B cell (primary cell): ENCODE measurements around the gene PDZD4. TPM values are rescaled to one million over a fixed set of nuclear protein-coding genes. Genes with fewer than 3 reads are reported as not detected.

ENCODE experiments used
- ATAC-seq: fragments of 200-7000 bp; cut with Tn5 transposase; one replicate; pipeline ENCODE4 v1.10.0; 2021; ENCODE audit warnings: low read depth, mild to moderate bottlenecking, moderate number of reproducible peaks, moderate library complexity
- CTCF ChIA-PET: fragments of 350-600 bp; sonication (Branson Sonifier 250); formaldehyde crosslinking; loops from one replicate; lab custom pipeline; 2021; ENCODE audit warnings: antibody characterized with exemption, inconsistent platforms; lab: Charles Lee
- POLR2A ChIA-PET: fragments of 350-600 bp; sonication (Branson Sonifier 250); formaldehyde crosslinking; loops from one replicate; lab custom pipeline; 2021; ENCODE audit warnings: antibody characterized with exemption; lab: Charles Lee
- DNase-seq: peaks from one replicate; pipeline ENCODE4 v3.0.0; 2013
- H2AFZ ChIP-seq: 2 replicates; pipeline ENCODE4 v1.6.1; 2012; ENCODE audit warnings: mild to moderate bottlenecking, low read depth, low read length; ENCODE audit not compliant: insufficient read depth, poor library complexity, severe bottlenecking
- H3K27ac ChIP-seq, 2 donors: 1 replicate in 1 of 2; 2 replicates in 1 of 2; pipeline ENCODE4 v1.5.1; 2012 to 2013; ENCODE audit warnings: low read length in 2 of 2, mild to moderate bottlenecking in 2 of 2, moderate library complexity in 1 of 2
- H3K27me3 ChIP-seq, 4 experiments: fragments of 200-600 bp in 1 of 4; sonication (generic) in 1 of 4; replicated peaks in 1 of 4; 1 replicate in 2 of 4; 2 replicates in 2 of 4; pipeline versions ENCODE4 v1.6.1 to v1.7.0; 2013 to 2016; ENCODE audit warnings: low read length in 3 of 4, mild to moderate bottlenecking in 2 of 4, mixed read lengths in 1 of 4, moderate library complexity in 1 of 4; ENCODE audit not compliant: insufficient read depth in 4 of 4, control insufficient read depth in 3 of 4; ENCODE audit errors: control extremely low read depth in 1 of 4
- H3K36me3 ChIP-seq, 2 experiments: replicated peaks in 1 of 2; 1 replicate in 1 of 2; 2 replicates in 1 of 2; pipeline versions ENCODE4 v1.6.1 to v1.7.1; 2013; ENCODE audit warnings: low read length in 1 of 2; ENCODE audit not compliant: insufficient read depth in 2 of 2, control insufficient read depth in 1 of 2; ENCODE audit errors: control extremely low read depth in 1 of 2, extremely low read depth in 1 of 2
- H3K4me1 ChIP-seq, 2 donors: fragments of 200-600 bp in 1 of 2; sonication (generic) in 1 of 2; 1 replicate in 1 of 2; 2 replicates in 1 of 2; pipeline versions ENCODE4 v1.5.1 to v1.6.1; 2013 to 2017; ENCODE audit warnings: low read length in 2 of 2; ENCODE audit not compliant: control insufficient read depth in 2 of 2, insufficient read depth in 2 of 2
- H3K4me2 ChIP-seq: replicated peaks from 2 replicates; pipeline ENCODE3; 2012; ENCODE audit warnings: mild to moderate bottlenecking, low read depth, low read length; ENCODE audit not compliant: poor library complexity, severe bottlenecking
- H3K4me3 ChIP-seq, 5 experiments: fragments of 200-600 bp in 1 of 5; sonication (generic) in 1 of 5; 1 replicate in 3 of 5; 2 replicates in 2 of 5; pipeline versions ENCODE4 v1.5.1 to v1.7.0; 2011 to 2016; ENCODE audit warnings: low read length in 4 of 5, mild to moderate bottlenecking in 4 of 5, low read depth in 2 of 5, control low read depth in 1 of 5, moderate library complexity in 1 of 5; ENCODE audit not compliant: insufficient read depth in 1 of 5; ENCODE audit errors: control extremely low read depth in 1 of 5, extremely low read depth in 1 of 5
- H3K79me2 ChIP-seq: fragments of 200-600 bp; sonication (generic); one replicate; pipeline ENCODE4 v1.6.0; 2016; ENCODE audit warnings: low read length; ENCODE audit not compliant: control insufficient read depth, insufficient read depth
- H3K9ac ChIP-seq: fragments of 200-600 bp; sonication (generic); 2 replicates; pipeline ENCODE4 v1.6.1; 2017; ENCODE audit warnings: mild to moderate bottlenecking, low read length, moderate library complexity
- H3K9me3 ChIP-seq, 3 donors: one replicate each; pipeline versions ENCODE4 v1.6.1 to v1.7.1; 2013; ENCODE audit warnings: low read length in 2 of 3; ENCODE audit not compliant: control insufficient read depth in 2 of 3, insufficient read depth in 1 of 3; ENCODE audit errors: control extremely low read depth in 1 of 3
- H4K20me1 ChIP-seq: 2 replicates; pipeline ENCODE4 v1.6.0; 2012; ENCODE audit warnings: mild to moderate bottlenecking, low read length; ENCODE audit not compliant: insufficient read depth, control insufficient read depth, poor library complexity, severe bottlenecking
- H3K27ac Mint-ChIP-seq: one replicate; pipeline ENCODE4 v1.8.0; 2021; ENCODE audit warnings: mixed read lengths
- H3K27me3 Mint-ChIP-seq: one replicate; pipeline ENCODE4 v1.8.0; 2021; ENCODE audit warnings: mixed read lengths
- H3K4me1 Mint-ChIP-seq: one replicate; pipeline ENCODE4 v1.8.0; 2021; ENCODE audit warnings: mixed read lengths
- H3K4me3 Mint-ChIP-seq: one replicate; pipeline ENCODE4 v1.8.0; 2021; ENCODE audit warnings: mixed read lengths
- H3K9me3 Mint-ChIP-seq: one replicate; pipeline ENCODE4 v1.8.0; 2022; ENCODE audit warnings: mixed read lengths; ENCODE audit not compliant: insufficient read depth
- EZH2 ChIP-seq: IDR thresholded peaks from 2 replicates; pipeline ENCODE4 v1.6.1; 2012; ENCODE audit warnings: borderline replicate concordance, low read depth, mild to moderate bottlenecking, moderate library complexity, low read length; ENCODE audit not compliant: insufficient read depth, poor library complexity, severe bottlenecking
- WGBS: methylation state at CpG from one replicate; pipeline ENCODE4 v1.1.5; 2013; ENCODE audit warnings: missing lambda C conversion rate; ENCODE audit not compliant: insufficient coverage; 5-methylcytosine and 5-hydroxymethylcytosine counted together
- intact Hi-C: fragments of 100-400 bp; cut with micrococcal nuclease; formaldehyde crosslinking; loops from one replicate; pipeline ENCODE4 v1.10.0; 2022
- polyA plus RNA-seq: library from polyadenylated mRNA; depleted of rRNA; stranded (reverse); fragments of >200 nt; gene quantifications from 2 replicates; pipeline ENCODE4 v1.2.3, GENCODE V29; 2012
- total RNA-seq, 2 donors: library from RNA; stranded (reverse); fragments of 120-200 nt in 1 of 2; gene quantifications; 1 replicate in 1 of 2; 2 replicates in 1 of 2; pipeline versions ENCODE4 v1.2.3 to v1.2.4, GENCODE V29; 2013 to 2022
- TF ChIP-seq, protein P1 (sequence below): fragments of 200-600 bp; IDR thresholded peaks from one replicate; pipeline ENCODE4 v1.8.0; 2022; ENCODE audit warnings: antibody characterized with exemption, mild to moderate bottlenecking

The PDZD4 gene
- total and polyA plus RNA-seq, 2 donors (not counting 1 experiment from before 2014, with no cell fraction given): 0.36 TPM; not detected in 1

DNA sequence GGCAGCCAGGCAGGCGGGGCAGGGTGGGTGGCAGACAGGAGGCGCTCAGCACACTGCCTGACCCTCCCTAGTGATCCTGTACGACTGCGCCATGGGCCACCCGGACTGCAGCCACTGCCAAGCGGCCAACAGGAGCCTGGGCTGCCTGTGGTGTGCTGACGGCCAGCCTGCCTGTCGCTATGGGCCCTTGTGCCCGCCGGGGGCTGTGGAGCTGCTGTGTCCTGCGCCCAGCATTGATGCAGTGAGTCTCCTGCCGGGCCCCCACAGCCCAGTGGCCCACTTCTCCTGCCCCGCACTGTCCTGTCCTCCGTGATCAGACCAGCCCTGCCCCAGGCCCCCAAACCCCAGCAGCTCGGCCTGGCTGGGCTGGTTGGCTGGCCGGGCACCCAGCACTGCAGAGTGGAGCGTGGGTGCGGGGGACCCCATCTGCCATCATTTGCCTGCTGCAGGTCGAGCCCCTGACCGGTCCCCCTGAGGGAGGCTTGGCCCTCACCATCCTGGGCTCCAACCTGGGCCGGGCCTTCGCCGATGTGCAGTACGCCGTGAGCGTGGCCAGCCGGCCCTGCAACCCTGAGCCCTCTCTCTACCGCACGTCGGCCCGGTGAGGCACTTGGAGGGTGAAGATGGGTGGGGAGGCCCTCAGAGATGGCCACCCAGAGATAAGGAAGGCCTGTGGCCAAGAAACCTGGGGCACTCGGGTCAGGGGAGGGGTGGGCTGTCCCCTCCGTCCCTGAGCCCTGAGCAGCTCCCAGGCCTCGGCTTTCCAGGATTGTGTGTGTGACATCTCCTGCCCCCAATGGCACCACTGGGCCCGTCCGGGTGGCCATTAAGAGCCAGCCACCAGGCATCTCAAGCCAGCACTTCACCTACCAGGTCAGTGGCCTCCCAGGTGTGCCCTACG lies 58.7 kb downstream of the PDZD4 start:
- no peak overlapping the region for H3K9ac ChIP-seq
- intact Hi-C loops: no loop called here
- H3K4me2 ChIP-seq: no peak overlapping the region
- no peak for ATAC-seq
- peaks cover 0 to 4% of the 10 kb centered on the region in 2 donors for H3K4me1 ChIP-seq
- TF ChIP-seq, protein P1, sequence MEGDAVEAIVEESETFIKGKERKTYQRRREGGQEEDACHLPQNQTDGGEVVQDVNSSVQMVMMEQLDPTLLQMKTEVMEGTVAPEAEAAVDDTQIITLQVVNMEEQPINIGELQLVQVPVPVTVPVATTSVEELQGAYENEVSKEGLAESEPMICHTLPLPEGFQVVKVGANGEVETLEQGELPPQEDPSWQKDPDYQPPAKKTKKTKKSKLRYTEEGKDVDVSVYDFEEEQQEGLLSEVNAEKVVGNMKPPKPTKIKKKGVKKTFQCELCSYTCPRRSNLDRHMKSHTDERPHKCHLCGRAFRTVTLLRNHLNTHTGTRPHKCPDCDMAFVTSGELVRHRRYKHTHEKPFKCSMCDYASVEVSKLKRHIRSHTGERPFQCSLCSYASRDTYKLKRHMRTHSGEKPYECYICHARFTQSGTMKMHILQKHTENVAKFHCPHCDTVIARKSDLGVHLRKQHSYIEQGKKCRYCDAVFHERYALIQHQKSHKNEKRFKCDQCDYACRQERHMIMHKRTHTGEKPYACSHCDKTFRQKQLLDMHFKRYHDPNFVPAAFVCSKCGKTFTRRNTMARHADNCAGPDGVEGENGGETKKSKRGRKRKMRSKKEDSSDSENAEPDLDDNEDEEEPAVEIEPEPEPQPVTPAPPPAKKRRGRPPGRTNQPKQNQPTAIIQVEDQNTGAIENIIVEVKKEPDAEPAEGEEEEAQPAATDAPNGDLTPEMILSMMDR: no peak
- no peak for TF ChIP-seq EZH2
- H3K27ac ChIP-seq: no peak overlapping the region
- H3K36me3 ChIP-seq: no peaks in the 10 kb centered on the region
- WGBS: 92% methylated on average over 27 of the region's 37 CpGs
- no peaks in the 10 kb centered on the region for H3K27me3 Mint-ChIP-seq
- POLR2A ChIA-PET: no interaction called here
- H3K4me3 Mint-ChIP-seq: no peak overlapping the region
- H3K9me3 ChIP-seq: no peaks in the 10 kb centered on the region
- no peaks in the 10 kb centered on the region for H3K79me2 ChIP-seq
- CTCF ChIA-PET: no interaction called here
- peaks cover 4% of the 10 kb centered on the region for H3K4me1 Mint-ChIP-seq
- H3K27me3 ChIP-seq: no peaks in the 10 kb centered on the region
- no peak overlapping the region for H3K4me3 ChIP-seq
- no peaks in the 10 kb centered on the region for H3K9me3 Mint-ChIP-seq
- no peaks in the 10 kb centered on the region for H4K20me1 ChIP-seq
- no peak overlapping the region for H3K27ac Mint-ChIP-seq
- H2AFZ ChIP-seq: no peak overlapping the region
- no peak for DNase-seq
